Suprapubic skin (tissue), 4 donors: ENCODE data around the gene ROBO3.

Source experiments
- CTCF ChIP-seq, 2 donors: fragments of 200-600 bp in 1 of 2; fragments of 450-650 bp in 1 of 2; sonication (generic) in 1 of 2; IDR thresholded peaks; one replicate each; pipeline ENCODE4 v1.5.1; 2016 to 2019; ENCODE audit warnings: antibody characterized with exemption in 2 of 2, mild to moderate bottlenecking in 1 of 2, moderate library complexity in 1 of 2
- EP300 ChIP-seq: sonication (generic); formaldehyde crosslinking; IDR thresholded peaks from one replicate; pipeline ENCODE4 v1.6.1; 2017; ENCODE audit warnings: antibody characterized with exemption
- POLR2A ChIP-seq, 2 donors: fragments of 450-650 bp; IDR thresholded peaks; one replicate each; pipeline ENCODE4 v1.6.1; 2017; ENCODE audit warnings: antibody characterized with exemption in 2 of 2, mild to moderate bottlenecking in 2 of 2, moderate library complexity in 2 of 2
- POLR2AphosphoS5 ChIP-seq, 3 donors: sonication (generic); formaldehyde crosslinking; IDR thresholded peaks; one replicate each; pipeline ENCODE4 v1.6.1; 2017; ENCODE audit warnings: antibody characterized with exemption in 3 of 3

GRCh38 chr11:124882339-124883071, 17.3 kb downstream of the ROBO3 start:
- TF ChIP-seq CTCF (IDR thresholded peaks at IDR 0.05), result no peak
- no peak for TF ChIP-seq POLR2A (IDR thresholded peaks at IDR 0.05)
- no peak for TF ChIP-seq POLR2AphosphoS5 (IDR thresholded peaks at IDR 0.05)
- no peak for TF ChIP-seq EP300
